Measurements from ENCODE around the gene ALKBH5.

GRCh38 chr17:18205861-18206260, 22.2 kb downstream of the ALKBH5 start:
- no peak for TF ChIP-seq MAX (CRISPR knock-in tag; IDR thresholded peaks at IDR 0.05)
- no peak for TF ChIP-seq ATF3 (CRISPR knock-in tag; conservative IDR thresholded peaks at IDR 0.05)
- TF ChIP-seq ELF4 (CRISPR knock-in tag; IDR thresholded peaks at IDR 0.05; ENCODE audit: low read depth) = no peak
- no peak for TF ChIP-seq CTCF (IDR thresholded peaks at IDR 0.05)
- no peak for TF ChIP-seq USF2 (CRISPR knock-in tag; IDR thresholded peaks at IDR 0.05)
- no peak for TF ChIP-seq SP1 (CRISPR knock-in tag; conservative IDR thresholded peaks at IDR 0.05)
- no peak for TF ChIP-seq ESRRA (CRISPR knock-in tag; IDR thresholded peaks at IDR 0.05; ENCODE audit: borderline replicate concordance)
- TF ChIP-seq ATF6 (CRISPR knock-in tag; IDR thresholded peaks at IDR 0.05) = no peak
- no peak for TF ChIP-seq E2F5 (CRISPR knock-in tag; IDR thresholded peaks at IDR 0.05)

All from WTC11 (cell line).